Vagina (tissue), 2 donors: ENCODE results near the gene NELL1.

Experiments
- POLR2A ChIP-seq, 2 donors: fragments of 450-650 bp; IDR thresholded peaks; one replicate each; pipeline ENCODE4 v1.6.1; 2017; ENCODE audit warnings: antibody characterized with exemption in 2 of 2, mild to moderate bottlenecking in 2 of 2, moderate library complexity in 2 of 2
- TF ChIP-seq, protein P1 (sequence below), 3 experiments: fragments of 450-650 bp in 2 of 3; fragments of 200-600 bp in 1 of 3; sonication (generic) in 1 of 3; IDR thresholded peaks; one replicate each; pipeline ENCODE4 v1.5.1; 2017 to 2019; ENCODE audit warnings: antibody characterized with exemption in 3 of 3, mild to moderate bottlenecking in 2 of 3, moderate library complexity in 2 of 3

DNA sequence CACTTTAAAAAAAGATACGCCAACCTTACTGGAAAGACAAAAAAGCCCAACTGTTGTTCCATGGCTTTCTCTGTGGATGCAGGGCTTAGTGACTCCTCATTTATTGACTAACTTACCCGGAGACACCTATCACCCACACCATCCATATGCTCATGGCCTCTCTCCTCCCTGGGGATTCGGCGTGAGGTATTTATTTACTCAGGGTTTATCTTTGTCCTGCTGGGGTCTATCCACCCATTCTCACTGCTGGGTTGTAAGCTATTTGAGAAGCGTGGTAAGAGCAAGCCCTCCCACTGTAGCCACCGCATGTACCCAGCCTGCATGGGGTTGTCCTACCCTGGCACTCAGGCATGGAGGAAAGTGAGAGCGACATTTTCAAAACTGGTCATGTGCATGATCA is 93.6 kb downstream of the NELL1 start:
- TF ChIP-seq, protein P1, sequence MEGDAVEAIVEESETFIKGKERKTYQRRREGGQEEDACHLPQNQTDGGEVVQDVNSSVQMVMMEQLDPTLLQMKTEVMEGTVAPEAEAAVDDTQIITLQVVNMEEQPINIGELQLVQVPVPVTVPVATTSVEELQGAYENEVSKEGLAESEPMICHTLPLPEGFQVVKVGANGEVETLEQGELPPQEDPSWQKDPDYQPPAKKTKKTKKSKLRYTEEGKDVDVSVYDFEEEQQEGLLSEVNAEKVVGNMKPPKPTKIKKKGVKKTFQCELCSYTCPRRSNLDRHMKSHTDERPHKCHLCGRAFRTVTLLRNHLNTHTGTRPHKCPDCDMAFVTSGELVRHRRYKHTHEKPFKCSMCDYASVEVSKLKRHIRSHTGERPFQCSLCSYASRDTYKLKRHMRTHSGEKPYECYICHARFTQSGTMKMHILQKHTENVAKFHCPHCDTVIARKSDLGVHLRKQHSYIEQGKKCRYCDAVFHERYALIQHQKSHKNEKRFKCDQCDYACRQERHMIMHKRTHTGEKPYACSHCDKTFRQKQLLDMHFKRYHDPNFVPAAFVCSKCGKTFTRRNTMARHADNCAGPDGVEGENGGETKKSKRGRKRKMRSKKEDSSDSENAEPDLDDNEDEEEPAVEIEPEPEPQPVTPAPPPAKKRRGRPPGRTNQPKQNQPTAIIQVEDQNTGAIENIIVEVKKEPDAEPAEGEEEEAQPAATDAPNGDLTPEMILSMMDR (IDR thresholded peaks at IDR 0.05), result no peak
- TF ChIP-seq POLR2A (IDR thresholded peaks at IDR 0.05), result no peak
